COR-L47 (cell line): Measurements from ENCODE around the gene PARD6B.
"Not testable (repeated sequence)": the region's sequence is repeated elsewhere in the genome, so short reads cannot be mapped to it uniquely, and the experiment has no call there.

Source experiments
- DNase-seq: peaks from one replicate; lab custom pipeline; 2025; lab: John Stamatoyannopoulos, UW

PARD6B gene

DNA sequence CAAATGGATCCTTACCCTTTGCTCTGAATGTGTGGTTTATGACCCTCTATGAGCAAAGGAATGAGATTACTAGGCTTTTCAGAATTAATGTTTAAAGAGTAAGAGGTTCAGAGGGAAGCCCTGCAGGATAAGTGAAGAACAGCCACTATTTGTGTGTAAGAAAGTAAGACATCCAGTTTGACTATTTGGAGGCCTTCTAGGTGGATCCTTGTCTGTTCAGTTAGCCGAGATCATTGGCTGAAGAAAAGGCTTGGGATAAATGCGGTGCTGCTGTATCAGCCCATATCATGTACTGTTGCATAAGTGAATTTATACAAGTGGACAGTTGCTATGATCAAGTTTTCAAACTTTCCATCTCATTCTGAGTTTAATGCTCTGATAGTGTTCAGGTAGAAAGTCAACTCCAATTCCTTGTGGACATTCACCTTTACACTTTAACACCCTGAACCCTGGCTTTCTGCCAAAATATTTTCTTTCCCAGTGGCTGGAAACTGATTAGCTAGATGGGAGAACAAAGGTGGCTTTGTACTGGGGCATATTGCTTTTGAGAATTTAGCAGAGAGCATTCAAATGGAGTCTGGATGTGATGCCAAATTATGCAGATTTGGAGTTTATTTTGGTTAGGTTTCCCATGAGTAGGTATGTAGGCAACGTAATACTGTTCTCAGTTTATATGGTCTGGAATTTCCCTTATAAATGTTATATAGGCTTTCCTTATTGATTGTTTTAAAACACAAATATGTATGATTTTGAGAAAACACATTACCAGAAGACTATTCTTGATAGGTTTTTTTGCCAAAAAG lies 15.0 kb downstream of the PARD6B start:
- no peak for DNase-seq

- no peak for DNase-seq
Measured at GRCh38 chr20:50747275-50747674, 15.9 kb downstream of the PARD6B start.

DNA sequence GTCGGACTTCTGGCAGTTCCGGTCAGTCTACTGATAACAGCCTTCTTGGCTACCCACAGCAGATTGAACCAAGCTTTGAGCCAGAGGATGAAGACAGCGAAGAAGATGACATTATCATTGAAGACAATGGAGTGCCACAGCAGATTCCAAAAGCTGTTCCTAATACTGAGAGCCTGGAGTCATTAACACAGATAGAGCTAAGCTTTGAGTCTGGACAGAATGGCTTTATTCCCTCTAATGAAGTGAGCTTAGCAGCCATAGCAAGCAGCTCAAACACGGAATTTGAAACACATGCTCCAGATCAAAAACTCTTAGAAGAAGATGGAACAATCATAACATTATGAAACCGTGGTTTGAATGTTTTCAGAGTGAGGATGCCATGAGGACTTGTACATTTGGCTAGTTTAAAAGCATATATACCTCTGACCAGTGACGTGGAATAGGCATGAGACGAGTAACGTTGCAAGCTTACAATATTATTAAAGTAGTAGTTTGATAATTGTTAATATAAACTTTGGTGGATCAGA lies 18.8 kb downstream of the PARD6B start:
- no peak for DNase-seq

DNA sequence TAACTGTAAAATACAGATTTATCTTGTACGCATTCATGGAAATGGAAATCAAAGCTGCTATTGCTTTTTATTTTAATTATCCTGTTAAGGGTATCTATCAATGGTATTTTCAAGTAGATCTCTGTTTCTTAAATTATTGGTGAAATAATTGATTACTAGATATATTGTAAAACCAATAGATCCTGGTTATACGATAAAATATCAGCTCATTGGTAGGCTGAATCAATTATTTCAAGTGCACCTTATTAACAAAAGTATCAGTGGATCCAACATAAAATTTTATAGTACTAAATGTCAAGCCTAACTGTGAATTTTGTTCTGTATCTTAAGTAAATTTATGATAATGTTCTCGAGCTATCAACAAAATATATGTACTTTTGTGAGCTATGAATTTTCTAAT lies 21.8 kb downstream of the PARD6B start:
- DNase-seq: no peak

DNA sequence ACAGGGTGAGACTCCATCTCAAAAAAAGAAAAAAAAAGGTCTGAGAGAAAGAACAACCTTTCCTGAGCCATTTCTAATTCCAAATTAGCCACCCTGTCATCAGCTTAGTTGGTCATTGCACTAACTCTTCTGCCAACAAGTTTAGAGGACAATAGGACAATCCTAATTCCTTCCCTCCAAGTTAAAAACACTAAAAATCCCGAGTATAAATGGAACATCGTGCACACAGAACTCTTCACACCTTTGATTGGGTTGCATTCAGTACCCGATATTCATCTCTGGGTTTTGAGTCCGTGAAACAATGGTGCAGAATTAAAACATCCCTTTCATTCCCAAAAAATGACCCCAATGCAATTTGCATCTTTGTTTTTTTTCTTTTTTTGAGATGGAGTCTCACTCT lies 23.0 kb downstream of the PARD6B start:
- no peak for DNase-seq

DNA sequence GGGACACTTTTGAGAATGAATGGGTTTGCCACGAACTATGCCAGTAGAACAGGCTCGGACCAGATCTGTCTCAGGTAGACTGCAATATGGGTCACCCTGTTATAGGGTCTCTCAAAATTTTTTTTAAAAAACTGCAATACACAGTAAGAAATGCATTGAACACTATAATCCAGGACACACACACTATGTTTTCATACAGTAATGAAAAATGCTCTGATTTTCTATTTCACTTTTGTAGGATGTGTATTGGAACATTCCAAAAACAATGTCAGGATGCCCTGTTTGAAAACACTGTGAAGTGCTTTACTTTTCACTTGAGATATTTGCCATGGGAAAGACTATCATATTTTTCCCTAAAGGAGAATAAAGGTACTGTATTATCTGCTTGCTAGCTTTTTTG lies 25.1 kb downstream of the PARD6B start:
- DNase-seq: no peak

GRCh38 chr20:50758469-50758868 lies 27.1 kb downstream of the PARD6B start:
- no peak for DNase-seq

DNA sequence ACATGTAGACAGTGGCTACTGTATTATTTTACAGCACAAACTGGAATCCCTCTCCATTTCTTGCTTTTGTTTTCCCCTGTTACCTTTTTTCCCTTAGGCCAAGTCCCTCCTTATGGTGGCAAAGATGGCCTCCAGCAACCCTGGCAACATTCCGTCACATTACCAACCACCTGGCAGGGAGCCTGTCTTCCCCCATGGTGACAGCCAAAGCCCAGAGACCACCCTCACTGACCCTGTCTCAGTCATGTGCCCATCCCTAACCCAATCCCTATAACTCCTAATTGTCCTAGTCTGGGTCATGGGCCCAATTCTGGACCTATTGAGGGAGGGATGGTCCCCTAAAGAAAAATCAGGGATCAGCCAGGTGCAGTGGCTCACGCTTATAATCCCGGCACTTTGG lies 27.6 kb downstream of the PARD6B start:
- DNase-seq: no peak

GRCh38 chr20:50759678-50760077 lies 28.3 kb downstream of the PARD6B start:
- no peak for DNase-seq

GRCh38 chr20:50762045-50762422 lies 30.7 kb downstream of the PARD6B start:
- DNase-seq: no peak

DNA sequence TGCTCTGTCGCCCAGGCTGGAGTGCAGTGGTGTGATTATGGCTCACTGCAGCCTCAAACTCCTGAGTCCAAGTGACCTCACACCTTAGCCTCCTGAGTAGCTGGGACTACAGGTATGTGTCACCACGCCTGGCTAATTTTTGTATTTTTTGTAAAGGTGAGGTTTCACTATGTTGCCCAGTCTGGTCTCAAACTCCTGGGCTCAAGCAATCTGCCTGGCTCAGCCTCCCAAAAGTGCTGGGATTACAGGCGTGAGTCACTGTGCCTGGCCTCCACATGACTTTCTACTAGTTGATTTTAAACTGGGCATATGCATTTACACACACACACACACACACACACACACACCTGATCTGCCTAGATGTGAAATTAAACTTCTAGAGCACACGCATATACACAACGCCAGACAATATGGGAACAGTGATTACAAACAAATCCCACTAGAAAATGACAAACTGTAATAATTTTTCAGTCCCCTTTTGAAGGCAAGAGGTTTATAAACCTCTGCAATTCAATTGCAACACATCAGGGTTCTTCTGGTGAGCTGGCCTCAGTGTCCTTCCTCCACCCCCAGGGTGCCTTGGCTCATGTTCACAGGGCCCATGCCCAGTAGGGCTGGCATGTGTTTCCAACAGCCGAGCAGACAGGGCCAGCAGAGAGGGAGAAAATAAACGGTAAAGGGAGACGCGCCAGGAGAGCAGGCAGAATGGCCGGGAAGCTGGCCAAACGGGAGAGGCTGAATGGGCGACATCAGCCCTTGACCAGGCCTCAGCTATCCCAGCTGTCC lies 31.2 kb downstream of the PARD6B start:
- no peak for DNase-seq

DNA sequence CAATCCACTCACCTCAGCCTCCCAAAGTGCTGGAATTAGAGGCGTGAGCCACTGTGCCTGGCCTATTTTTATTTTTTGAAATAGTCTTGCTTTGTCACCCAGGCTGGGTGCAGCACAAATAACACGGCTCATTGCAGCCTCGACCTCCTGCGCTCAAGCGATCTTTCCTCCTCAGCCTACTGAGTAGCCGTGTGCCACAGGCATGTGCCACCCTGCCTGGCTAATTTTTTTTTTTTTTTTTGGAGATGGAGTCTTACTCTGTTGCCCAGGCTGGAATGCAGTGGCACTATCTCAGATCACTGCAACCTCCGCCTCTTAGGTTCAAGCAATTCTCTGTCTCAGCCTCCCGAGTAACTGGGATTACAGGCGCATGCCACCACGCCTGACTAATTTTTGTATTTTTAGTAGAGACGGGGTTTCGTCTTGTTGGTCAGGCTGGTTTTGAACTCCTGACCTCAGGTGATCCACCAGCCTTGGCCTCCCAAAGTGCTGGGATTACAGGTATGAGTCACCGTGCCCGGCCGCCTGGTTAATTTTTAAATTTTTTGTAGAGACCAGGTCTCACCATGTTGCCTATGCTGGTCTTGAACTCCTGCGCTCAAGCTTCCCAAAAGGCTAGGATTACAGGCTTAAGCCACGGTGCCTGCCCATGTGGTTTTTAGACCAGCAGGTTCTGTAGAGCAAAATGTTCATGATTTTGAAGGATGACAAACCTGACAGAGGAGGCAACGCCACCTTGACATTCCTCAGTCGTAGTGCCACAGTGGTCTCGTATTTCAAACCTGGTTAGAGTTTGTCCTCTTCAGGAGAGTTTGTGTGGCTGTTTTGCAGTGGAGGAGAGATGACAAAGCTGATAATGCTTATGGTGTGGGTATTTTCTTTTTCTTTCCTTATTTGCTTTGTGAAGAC lies 32.4 kb downstream of the PARD6B start:
- DNase-seq: not testable (repeated sequence)

DNA sequence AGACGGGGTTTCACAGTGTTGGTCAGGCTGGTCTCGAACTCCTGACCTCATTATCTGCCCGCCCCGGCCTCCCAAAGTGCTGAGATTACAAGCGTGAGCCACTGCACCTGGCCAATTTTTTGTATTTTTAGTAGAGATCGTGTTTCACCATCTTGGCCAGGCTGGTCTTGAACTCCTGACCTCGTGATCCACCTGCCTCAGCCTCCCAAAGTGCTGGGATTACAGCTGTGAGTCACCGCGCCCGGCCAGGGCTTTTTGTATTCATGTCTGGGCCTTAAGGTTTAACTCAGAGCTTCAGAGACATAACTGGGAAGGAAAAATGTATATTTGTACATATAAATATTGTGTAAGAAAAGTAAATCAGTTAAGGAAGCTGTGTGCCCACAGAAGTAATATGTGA lies 33.9 kb downstream of the PARD6B start:
- not testable (repeated sequence) for DNase-seq

DNA sequence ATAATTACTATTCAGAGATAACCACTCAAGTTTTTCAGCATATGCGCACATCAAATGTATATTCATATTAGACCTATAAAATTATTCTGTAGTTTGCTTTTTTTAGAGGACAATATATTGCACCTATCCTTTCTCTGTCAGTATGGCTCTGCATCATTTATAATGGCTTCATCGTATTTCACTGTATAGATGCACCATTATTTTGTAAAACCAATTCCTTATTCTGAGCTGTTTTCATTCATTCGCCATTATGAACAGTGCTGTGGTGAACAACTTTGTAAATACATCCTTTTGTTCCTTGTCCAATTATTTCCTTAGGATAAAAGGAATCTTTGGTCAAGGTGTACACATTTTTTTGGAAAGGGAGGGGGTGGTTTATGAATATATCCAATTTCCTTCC lies 34.3 kb downstream of the PARD6B start:
- DNase-seq: no peak

DNA sequence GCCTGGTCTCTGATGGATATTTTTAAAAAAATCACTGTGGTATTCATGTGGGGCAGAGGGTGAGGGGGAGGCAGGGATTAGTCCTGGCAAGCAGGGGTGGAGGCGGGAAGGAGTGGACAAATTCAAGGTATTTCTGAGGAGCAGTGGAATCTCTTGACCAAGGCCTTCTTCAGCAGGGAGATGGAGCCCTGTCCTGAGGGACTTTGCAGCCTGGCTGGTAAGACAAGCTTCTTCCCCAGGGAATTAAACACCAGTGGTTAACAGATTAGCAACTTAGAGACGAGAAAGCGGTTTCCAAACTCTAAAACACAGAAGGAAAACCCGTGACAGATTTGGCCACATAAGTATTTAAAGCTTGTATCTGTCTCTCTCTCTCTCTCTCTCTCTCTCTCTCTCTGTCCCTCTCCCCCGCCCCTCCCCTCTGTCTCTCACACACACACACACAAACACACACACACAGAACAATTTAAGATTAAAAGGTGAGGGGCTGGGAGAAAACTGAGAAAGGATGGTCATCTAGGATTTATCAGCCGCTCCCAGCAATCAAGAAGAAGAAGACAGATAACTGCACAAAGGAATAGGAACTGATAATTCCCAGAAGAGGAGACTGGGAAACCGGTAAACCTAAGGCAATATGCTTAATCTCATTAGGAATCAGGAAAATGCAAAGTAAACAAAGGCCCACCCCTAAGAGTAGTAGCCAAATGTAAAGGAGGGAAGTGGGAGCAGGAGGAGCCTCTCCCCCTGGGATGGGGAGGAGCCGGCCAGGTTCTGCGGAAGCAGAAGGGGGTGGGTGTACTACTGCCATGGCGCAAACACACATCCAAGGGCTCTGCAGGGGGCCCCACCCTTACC lies 35.8 kb downstream of the PARD6B start:
- DNase-seq: not testable (repeated sequence)

DNA sequence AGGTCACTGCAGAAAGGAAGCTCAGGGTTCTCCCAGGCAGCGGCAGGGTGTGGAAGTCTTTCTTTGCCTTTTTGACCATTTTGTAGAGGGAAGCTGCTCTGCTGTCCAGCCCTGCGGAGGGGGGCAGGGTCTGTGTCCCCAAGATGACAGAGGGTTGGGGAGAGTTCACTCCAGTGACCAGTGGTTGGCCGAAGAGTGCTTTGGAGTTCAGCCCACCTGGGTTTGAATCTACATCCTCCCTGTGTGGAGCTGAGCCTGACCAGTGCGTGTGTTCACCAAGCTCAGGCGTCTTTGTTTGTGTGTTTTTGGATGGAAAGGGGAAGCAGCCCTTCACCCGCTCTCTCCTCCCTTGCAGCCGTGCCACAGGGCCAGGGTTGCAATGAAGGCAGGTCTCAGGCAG lies 37.6 kb downstream of the PARD6B start:
- DNase-seq: not testable (repeated sequence)

GRCh38 chr20:50769551-50770085 lies 38.2 kb downstream of the PARD6B start:
- not testable (repeated sequence) for DNase-seq

GRCh38 chr20:50771419-50772080 lies 40.2 kb downstream of the PARD6B start:
- not testable (repeated sequence) for DNase-seq

- no peak for DNase-seq
Measured at GRCh38 chr20:50772420-50773185, 41.2 kb downstream of the PARD6B start.

DNA sequence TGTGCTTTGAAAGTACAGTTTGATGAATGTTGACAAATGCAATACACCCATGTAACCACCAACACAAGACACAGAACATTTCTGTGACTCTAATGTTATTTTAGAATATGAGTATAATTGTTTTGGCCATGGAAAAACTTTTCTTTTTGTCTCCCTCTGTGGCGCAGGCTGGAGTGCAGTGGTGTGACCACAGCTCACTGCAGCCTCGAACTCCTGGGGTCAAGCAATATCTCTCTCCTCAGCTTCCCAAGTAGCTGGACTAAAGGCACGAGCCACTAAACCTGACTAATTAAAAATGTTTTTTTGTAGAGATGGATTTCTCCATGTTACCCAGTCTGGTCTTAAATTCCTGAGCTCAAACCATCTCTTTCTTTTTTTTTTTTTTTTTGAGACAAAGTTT lies 43.1 kb downstream of the PARD6B start:
- DNase-seq: no peak
